HG02678 (cell line): ENCODE measurements around the gene MUC5B.

Experiments used
- ATAC-seq: cut with Tn5 transposase; IDR thresholded peaks from one replicate; pipeline ENCODE4 v1.9.1; 2021; ENCODE audit warnings: mild to moderate bottlenecking, moderate library complexity; ENCODE audit not compliant: unreplicated experiment

Gene MUC5B

GRCh38 chr11:1295086-1295485 is 72.2 kb downstream of the MUC5B start:
- ATAC-seq = no peak

GRCh38 chr11:1295591-1295990 is 72.7 kb downstream of the MUC5B start:
- ATAC-seq = no peak

GRCh38 chr11:1296287-1296686 is 73.4 kb downstream of the MUC5B start:
- no peak for ATAC-seq

GRCh38 chr11:1297011-1297575 is 74.2 kb downstream of the MUC5B start:
- ATAC-seq = no peak

GRCh38 chr11:1297576-1298473 is 75.0 kb downstream of the MUC5B start:
- no peak for ATAC-seq

- no peak for ATAC-seq
Measured at GRCh38 chr11:1298695-1299492, 76.0 kb downstream of the MUC5B start.

GRCh38 chr11:1299621-1300020 is 76.8 kb downstream of the MUC5B start:
- ATAC-seq = no peak

- ATAC-seq = no peak
Measured at GRCh38 chr11:1300121-1300520, 77.3 kb downstream of the MUC5B start.

GRCh38 chr11:1300569-1301187 is 77.8 kb downstream of the MUC5B start:
- no peak for ATAC-seq

GRCh38 chr11:1301220-1302000 is 78.5 kb downstream of the MUC5B start:
- no peak for ATAC-seq

- no peak for ATAC-seq
Measured at GRCh38 chr11:1302041-1302460, 79.2 kb downstream of the MUC5B start.

- ATAC-seq = no peak
Measured at GRCh38 chr11:1302461-1303125, 79.7 kb downstream of the MUC5B start.

GRCh38 chr11:1303126-1303821 is 80.4 kb downstream of the MUC5B start:
- no peak for ATAC-seq

- no peak for ATAC-seq
Measured at GRCh38 chr11:1303973-1304372, 81.1 kb downstream of the MUC5B start.

GRCh38 chr11:1304380-1304779 is 81.5 kb downstream of the MUC5B start:
- ATAC-seq = no peak

GRCh38 chr11:1305063-1305495 is 82.2 kb downstream of the MUC5B start:
- no peak for ATAC-seq

- no peak for ATAC-seq
Measured at GRCh38 chr11:1305501-1306056, 82.7 kb downstream of the MUC5B start.

GRCh38 chr11:1306186-1307162 is 83.6 kb downstream of the MUC5B start:
- ATAC-seq = no peak
